Neural progenitor cell (in vitro differentiated cells): ENCODE measurements around the gene RNF125. TPM values are rescaled to one million over a fixed set of nuclear protein-coding genes. Genes with fewer than 3 reads are reported as not detected.

Source experiments
- DNase-seq: peaks from one replicate; pipeline ENCODE4 v3.0.0-alpha.2; 2016; ENCODE audit warnings: low spot score
- H2AFZ ChIP-seq: fragments of 200-600 bp; sonication (generic); replicated peaks from 2 replicates; pipeline ENCODE4 v1.6.1; 2016; ENCODE audit warnings: antibody characterized with exemption
- H3F3A ChIP-seq: fragments of 200-600 bp; sonication (generic); 2 replicates; pipeline ENCODE4 v1.6.1; 2016; ENCODE audit warnings: antibody characterized with exemption, low read depth
- H3K27ac ChIP-seq: fragments of 200-600 bp; sonication (generic); 2 replicates; pipeline ENCODE4 v1.5.1; 2016; ENCODE audit warnings: mild to moderate bottlenecking
- H3K27me3 ChIP-seq: fragments of 200-600 bp; sonication (generic); 2 replicates; pipeline ENCODE4 v1.6.1; 2016; ENCODE audit warnings: mild to moderate bottlenecking, moderate library complexity
- H3K36me3 ChIP-seq: fragments of 200-600 bp; sonication (generic); 2 replicates; pipeline ENCODE4 v1.5.1; 2016
- H3K4me1 ChIP-seq: fragments of 200-600 bp; sonication (generic); 2 replicates; pipeline ENCODE4 v1.6.1; 2016; ENCODE audit warnings: mixed run types
- H3K4me2 ChIP-seq: fragments of 200-600 bp; sonication (generic); 2 replicates; pipeline ENCODE4 v1.6.1; 2016
- H3K4me3 ChIP-seq: fragments of 200-600 bp; sonication (generic); 2 replicates; pipeline ENCODE4 v1.5.1; 2016
- H3K79me2 ChIP-seq: fragments of 200-600 bp; sonication (generic); 2 replicates; pipeline ENCODE4 v1.6.1; 2016; ENCODE audit warnings: low read depth
- H3K9ac ChIP-seq: fragments of 200-600 bp; sonication (generic); 2 replicates; pipeline ENCODE4 v1.6.1; 2016
- H3K9me3 ChIP-seq: fragments of 200-600 bp; sonication (generic); 2 replicates; pipeline ENCODE4 v1.5.1; 2016; ENCODE audit warnings: low read depth
- H4K20me1 ChIP-seq: fragments of 200-600 bp; sonication (generic); 2 replicates; pipeline ENCODE4 v1.6.1; 2016; ENCODE audit warnings: low read depth
- H3K27ac Mint-ChIP-seq: 3 replicates; pipeline ENCODE4 v1.8.0; 2021; ENCODE audit warnings: mixed read lengths
- H3K27me3 Mint-ChIP-seq: 2 replicates; pipeline ENCODE4 v1.8.0; 2022; ENCODE audit warnings: low read depth, mild to moderate bottlenecking, inconsistent platforms, moderate library complexity, mixed read lengths; ENCODE audit not compliant: insufficient read depth
- H3K36me3 Mint-ChIP-seq: 3 replicates; pipeline ENCODE4 v1.8.0; 2021; ENCODE audit warnings: mixed read lengths
- H3K4me1 Mint-ChIP-seq: 3 replicates; pipeline ENCODE4 v1.8.0; 2021; ENCODE audit warnings: mixed read lengths
- H3K4me3 Mint-ChIP-seq: 3 replicates; pipeline ENCODE4 v1.8.0; 2021; ENCODE audit warnings: mild to moderate bottlenecking, moderate library complexity, mixed read lengths
- H3K9me3 Mint-ChIP-seq: 3 replicates; pipeline ENCODE4 v1.8.0; 2020; ENCODE audit warnings: mixed read lengths
- CTCF ChIP-seq: fragments of 200-600 bp; sonication (generic); IDR thresholded peaks from 2 replicates; pipeline ENCODE4 v1.5.1; 2017; ENCODE audit warnings: antibody characterized with exemption, mild to moderate bottlenecking
- EZH2 ChIP-seq: fragments of 200-600 bp; sonication (generic); IDR thresholded peaks from 2 replicates; pipeline ENCODE4 v1.6.1; 2017; ENCODE audit warnings: antibody characterized with exemption, mild to moderate bottlenecking, moderate library complexity
- EZH2phosphoT487 ChIP-seq: fragments of 200-600 bp; sonication (generic); IDR thresholded peaks from 2 replicates; pipeline ENCODE4 v1.6.1; 2017; ENCODE audit warnings: antibody characterized with exemption
- total RNA-seq: library from RNA; depleted of rRNA; stranded (reverse); fragments of >200 nt; gene quantifications from 2 replicates; pipeline ENCODE4 v1.2.3, GENCODE V29; 2015; ENCODE audit warnings: low replicate concordance

RNF125 gene
- total RNA-seq, 1 donor from 2014 or later = 10.2 TPM

- Mint-ChIP-seq H3K36me3 (no peaks in the 10 kb centered on the region), H3K4me1 (peaks cover 2% of the 10 kb centered on the region), H3K9me3 (no peaks in the 10 kb centered on the region), H3K27me3 (no peaks in the 10 kb centered on the region), H3K4me3 (no peak overlapping the region), H3K27ac (no peak overlapping the region)
- H3K4me2 ChIP-seq = no peak overlapping the region
- no peak overlapping the region for H3K9ac ChIP-seq
- H3K36me3 ChIP-seq = no peaks in the 10 kb centered on the region
- TF ChIP-seq EZH2phosphoT487 = no peak
- no peak for TF ChIP-seq CTCF
- no peak for TF ChIP-seq EZH2
- DNase-seq = no peak
- H3F3A ChIP-seq = no peaks in the 10 kb centered on the region
- no peak overlapping the region for H3K27ac ChIP-seq
- H3K9me3 ChIP-seq = no peaks in the 10 kb centered on the region
- H3K27me3 ChIP-seq = no peaks in the 10 kb centered on the region
- no peak overlapping the region for H2AFZ ChIP-seq
- H4K20me1 ChIP-seq = no peaks in the 10 kb centered on the region
- H3K4me3 ChIP-seq = no peak overlapping the region
- H3K4me1 ChIP-seq = no peaks in the 10 kb centered on the region
- no peaks in the 10 kb centered on the region for H3K79me2 ChIP-seq
Observed at GRCh38 chr18:32074206-32074605, 55.6 kb downstream of the RNF125 start.

- no peaks in the 10 kb centered on the region for H3K27me3 ChIP-seq
- H3K9me3 ChIP-seq = no peaks in the 10 kb centered on the region
- TF ChIP-seq EZH2 (no peak), EZH2phosphoT487 (no peak), CTCF (no peak)
- H3K4me1 ChIP-seq = no peaks in the 10 kb centered on the region
- H3K4me2 ChIP-seq = no peak overlapping the region
- no peaks in the 10 kb centered on the region for H3K79me2 ChIP-seq
- Mint-ChIP-seq H3K4me1 (peaks cover 9% of the 10 kb centered on the region), H3K27me3 (peaks cover 2% of the 10 kb centered on the region), H3K4me3 (no peak overlapping the region), H3K36me3 (no peaks in the 10 kb centered on the region), H3K9me3 (peaks cover 3% of the 10 kb centered on the region), H3K27ac (no peak overlapping the region)
- no peak overlapping the region for H3K27ac ChIP-seq
- no peaks in the 10 kb centered on the region for H4K20me1 ChIP-seq
- H3K4me3 ChIP-seq = no peak overlapping the region
- no peak overlapping the region for H2AFZ ChIP-seq
- H3K9ac ChIP-seq = no peak overlapping the region
- no peak for DNase-seq
- H3F3A ChIP-seq = no peaks in the 10 kb centered on the region
- no peaks in the 10 kb centered on the region for H3K36me3 ChIP-seq
Observed at GRCh38 chr18:32078845-32079244, 60.2 kb downstream of the RNF125 start.

- Histone ChIP-seq H3F3A (no peaks in the 10 kb centered on the region), H3K4me3 (no peak overlapping the region), H3K4me1 (no peaks in the 10 kb centered on the region), H3K27me3 (no peaks in the 10 kb centered on the region), H3K9ac (no peak overlapping the region), H3K4me2 (no peak overlapping the region), H3K9me3 (no peaks in the 10 kb centered on the region), H3K27ac (no peak overlapping the region), H3K79me2 (no peaks in the 10 kb centered on the region), H2AFZ (no peak overlapping the region), H4K20me1 (no peaks in the 10 kb centered on the region), H3K36me3 (no peaks in the 10 kb centered on the region)
- TF ChIP-seq EZH2 = no peak
- TF ChIP-seq CTCF = no peak
- TF ChIP-seq EZH2phosphoT487 = no peak
- DNase-seq = no peak
- peaks cover 16% of the 10 kb centered on the region for H3K4me1 Mint-ChIP-seq
- H3K9me3 Mint-ChIP-seq = peaks cover 3% of the 10 kb centered on the region
- no peaks in the 10 kb centered on the region for H3K36me3 Mint-ChIP-seq
- H3K4me3 Mint-ChIP-seq = no peak overlapping the region
- no peak overlapping the region for H3K27ac Mint-ChIP-seq
- peaks cover 2% of the 10 kb centered on the region for H3K27me3 Mint-ChIP-seq
Observed at GRCh38 chr18:32081881-32082280, 63.3 kb downstream of the RNF125 start.
